ENCODE data around the gene USP20.
"Not testable (repeated sequence)": the region's sequence is repeated elsewhere in the genome, so short reads cannot be mapped to it uniquely, and the experiment has no call there.

The USP20 gene

DNA sequence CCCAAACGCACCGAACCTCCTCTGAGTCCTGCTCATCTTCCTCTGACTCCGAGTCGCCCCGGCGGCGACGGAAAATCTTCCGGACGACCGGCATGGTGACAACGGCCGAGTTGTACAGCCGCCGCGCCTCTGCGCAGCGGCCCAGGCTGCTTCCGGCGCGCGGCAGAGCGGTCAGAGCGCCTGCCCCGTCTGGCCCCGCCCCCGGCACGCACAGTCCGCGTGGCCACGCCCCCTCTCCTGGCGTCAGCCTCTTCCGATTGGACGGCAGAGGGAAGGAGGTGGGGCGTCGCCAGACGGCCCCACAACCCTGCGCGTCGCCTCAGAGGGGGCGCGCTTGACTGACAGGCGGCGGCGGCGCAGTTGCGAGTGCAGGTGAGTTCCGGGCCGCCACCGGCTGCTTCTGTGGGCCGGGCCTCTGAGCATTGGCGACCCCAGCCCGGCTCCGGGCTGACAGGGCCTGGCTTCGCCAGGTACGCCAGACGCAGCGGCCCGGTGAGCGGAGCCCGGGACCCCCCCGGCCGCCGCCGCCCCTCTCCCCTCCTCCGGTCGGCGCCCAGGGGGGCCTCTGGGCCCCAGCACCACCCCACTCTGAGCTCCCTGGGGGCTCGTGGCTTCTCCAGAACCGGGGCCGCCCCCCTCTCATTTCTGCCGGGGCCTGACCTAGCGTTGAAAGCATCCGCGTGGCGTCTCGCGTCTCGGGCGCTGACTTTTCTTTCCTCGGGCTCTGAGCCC lies at the start of gene USP20, which contains the start of gene C9orf78:
Gene USP20 (plus strand): TSS at position 331 of the 732 bp plus-strand sequence. CDS start 17,098 bp downstream, outside the sequence.
Gene C9orf78 (minus strand): TSS at position 148 of the 732 bp plus-strand sequence. CDS start 54 bp downstream, at position 94.
- peak; percentile 97 for DNase-seq

DNA sequence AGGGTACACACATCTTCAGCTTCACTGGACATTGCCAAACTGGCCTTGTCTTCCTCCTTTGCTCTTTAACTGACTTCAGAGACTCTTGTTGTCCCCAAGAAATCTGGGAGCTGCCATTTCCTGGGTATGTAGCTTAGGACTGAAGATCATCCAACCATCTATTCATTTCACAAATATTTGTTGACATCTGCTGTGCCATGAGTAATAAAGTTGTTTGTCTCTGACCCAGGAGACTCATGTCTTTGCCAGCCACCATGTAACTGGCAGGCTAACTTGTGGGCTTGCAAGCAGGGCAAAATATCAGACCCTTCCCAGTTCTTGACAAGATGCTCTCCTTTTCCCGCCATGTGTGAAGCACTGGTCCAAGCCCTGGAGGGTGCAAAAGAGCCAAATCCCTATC lies 49.4 kb upstream of the USP20 start:
- DNase-seq, result no peak

GRCh38 chr9:129786481-129786880 lies 48.8 kb upstream of the USP20 start:
- DNase-seq, result no peak

DNA sequence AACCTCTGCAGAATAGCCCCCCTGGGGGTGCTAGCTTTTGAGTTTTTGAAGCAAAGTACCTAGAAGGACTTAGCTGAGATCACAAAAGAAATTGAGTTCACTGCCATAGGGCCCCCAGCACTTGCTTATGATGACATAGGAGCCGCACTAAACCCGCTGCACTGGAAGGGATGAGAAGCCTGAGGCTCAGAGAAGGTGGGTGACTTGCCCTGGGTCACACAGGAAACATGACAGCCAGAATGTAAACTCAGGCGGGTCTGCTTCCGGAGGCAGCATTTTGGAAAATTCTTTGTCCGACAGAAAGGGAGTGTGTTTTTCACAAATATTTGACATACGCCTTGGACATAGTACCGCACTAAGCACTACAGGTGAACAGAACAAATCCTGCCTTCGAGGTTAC lies 40.7 kb upstream of the USP20 start:
- DNase-seq, result no peak

DNA sequence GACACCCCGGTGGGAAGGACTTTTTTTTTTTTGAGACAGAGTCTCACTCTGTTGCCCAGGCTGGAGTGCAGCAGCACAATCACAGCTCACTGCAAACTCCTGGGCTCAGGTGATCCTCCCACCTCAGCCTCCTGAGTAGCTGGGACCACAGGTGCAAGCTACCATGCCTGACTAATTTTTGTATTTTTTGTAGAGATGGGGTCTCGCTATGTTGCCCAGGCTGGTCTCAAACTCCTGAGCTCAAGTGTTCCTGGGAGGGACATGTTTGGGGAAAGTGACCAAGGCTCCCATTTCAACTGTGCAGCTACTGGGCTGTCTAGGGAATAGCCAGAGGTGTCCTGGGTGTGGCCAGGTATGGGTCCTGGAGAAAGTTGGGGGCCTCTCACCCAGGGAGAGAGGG lies 39.2 kb upstream of the USP20 start:
- DNase-seq, result not testable (repeated sequence)

DNA sequence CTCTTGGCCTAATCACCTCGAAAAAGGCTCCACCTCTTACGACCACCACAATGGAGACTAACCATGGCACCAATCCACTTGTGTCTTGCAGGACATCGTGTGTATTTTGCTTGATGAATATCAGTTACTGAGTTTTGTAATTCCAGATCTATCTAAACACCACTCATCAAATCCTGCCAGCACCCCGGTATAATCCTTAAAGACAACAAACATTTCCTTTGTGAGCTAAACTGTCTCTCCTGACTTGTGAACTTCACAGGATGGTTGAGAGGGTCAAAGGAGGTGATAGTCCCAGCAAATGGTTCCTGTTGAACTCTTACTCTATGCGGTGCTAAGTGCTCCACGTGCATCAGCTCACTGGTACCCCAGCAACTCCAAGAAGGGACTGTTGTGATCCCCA lies 36.3 kb upstream of the USP20 start:
- DNase-seq, result no peak

DNA sequence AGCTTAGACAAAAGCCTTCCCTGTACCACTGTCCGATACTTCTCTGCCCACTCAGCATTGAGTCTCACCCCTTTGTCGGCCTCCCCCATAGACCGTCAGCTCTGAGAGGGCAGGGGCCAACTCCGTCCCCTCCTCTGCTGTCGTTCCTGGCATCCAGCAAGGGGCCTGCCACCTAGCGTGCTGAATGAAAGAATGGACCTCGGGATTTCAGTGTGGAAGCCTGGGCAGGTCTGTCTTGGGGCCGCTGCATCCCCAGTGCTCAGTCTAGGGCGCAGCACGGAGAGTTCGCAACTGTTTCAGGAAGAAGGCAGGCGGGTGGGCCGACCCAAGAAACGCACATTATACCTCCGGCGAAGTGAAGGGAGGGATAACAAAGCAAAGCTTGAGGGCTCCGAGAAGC lies 33.8 kb upstream of the USP20 start:
- no peak for DNase-seq

GRCh38 chr9:129802833-129803675 lies 32.2 kb upstream of the USP20 start, which contains the start of gene TOR1B:
TSS of gene TOR1B (plus strand) at chr9:129803184. CDS start at chr9:129803213, 29 bp downstream.
- DNase-seq, result peak; percentile 94

DNA sequence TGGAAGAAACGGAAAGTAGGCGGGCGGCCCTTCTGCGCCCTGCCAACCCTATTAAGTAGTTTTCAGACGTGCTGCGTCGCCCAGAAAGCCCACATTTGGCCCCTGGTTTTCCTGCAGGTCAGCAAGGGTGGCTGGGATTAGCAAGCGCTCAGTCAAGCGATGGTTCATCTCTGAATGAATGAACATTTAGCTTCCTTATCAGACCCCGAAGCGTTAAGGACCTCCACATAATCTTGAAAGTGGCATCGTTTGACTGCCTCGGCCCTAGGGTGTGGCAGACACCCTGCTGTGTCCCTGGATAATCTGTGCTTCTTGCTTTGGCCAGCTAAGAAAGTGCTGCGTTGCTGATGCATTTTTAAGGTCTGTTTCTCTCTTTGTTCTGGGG lies 31.6 kb upstream of the USP20 start:
- DNase-seq, result no peak

- DNase-seq, result no peak
Measured at GRCh38 chr9:129806061-129806460, 29.2 kb upstream of the USP20 start.

GRCh38 chr9:129809346-129809745 lies 25.9 kb upstream of the USP20 start:
- no peak for DNase-seq

- DNase-seq, result no peak
Measured at GRCh38 chr9:129810116-129810515, 25.1 kb upstream of the USP20 start.

- no peak for DNase-seq
Measured at GRCh38 chr9:129810788-129811187, 24.5 kb upstream of the USP20 start.

GRCh38 chr9:129811967-129812363 lies 23.3 kb upstream of the USP20 start:
- no peak for DNase-seq

- no peak for DNase-seq
Measured at GRCh38 chr9:129812385-129812784, 22.9 kb upstream of the USP20 start.

DNA sequence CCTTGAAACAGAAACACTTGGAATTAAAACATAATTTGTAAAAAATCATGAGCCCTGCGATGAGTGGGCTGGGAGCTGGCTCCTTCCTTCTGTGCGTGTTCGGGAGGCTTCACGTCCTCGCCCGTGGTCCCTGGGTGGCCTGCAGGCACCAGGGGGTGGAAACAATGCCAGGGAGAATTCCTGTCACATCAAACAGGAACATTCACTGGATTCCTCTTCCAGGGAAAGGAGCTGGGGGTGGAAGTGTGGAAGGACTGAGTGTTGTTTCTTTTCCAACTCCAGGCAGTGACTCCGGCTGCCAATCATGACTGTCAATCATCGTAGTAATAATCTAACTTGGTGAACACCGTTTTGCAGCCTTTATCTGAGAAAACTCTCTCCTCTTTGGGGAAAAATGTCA lies 21.6 kb upstream of the USP20 start:
- DNase-seq, result no peak

- DNase-seq, result no peak
Measured at GRCh38 chr9:129814432-129815223, 20.6 kb upstream of the USP20 start.

DNA sequence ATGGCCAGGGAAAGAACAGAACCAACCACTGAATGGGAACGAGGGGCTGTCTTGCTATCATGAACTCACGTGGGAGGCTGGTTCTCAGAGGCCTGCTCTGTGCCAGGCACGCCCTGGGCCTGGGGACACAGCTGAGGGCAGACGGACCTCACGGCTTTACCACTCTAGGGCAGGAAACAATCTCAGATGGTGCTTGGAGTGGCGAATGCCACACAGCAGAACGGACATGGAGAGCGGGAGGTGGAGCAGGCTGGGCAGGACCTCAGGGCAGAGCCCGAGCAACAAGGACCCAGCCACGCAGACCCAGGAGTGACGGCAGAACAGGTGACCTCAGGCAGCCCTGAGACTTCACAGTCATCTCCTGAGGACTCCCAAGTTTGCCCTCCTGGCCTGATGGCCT lies 20.0 kb upstream of the USP20 start:
- no peak for DNase-seq

DNA sequence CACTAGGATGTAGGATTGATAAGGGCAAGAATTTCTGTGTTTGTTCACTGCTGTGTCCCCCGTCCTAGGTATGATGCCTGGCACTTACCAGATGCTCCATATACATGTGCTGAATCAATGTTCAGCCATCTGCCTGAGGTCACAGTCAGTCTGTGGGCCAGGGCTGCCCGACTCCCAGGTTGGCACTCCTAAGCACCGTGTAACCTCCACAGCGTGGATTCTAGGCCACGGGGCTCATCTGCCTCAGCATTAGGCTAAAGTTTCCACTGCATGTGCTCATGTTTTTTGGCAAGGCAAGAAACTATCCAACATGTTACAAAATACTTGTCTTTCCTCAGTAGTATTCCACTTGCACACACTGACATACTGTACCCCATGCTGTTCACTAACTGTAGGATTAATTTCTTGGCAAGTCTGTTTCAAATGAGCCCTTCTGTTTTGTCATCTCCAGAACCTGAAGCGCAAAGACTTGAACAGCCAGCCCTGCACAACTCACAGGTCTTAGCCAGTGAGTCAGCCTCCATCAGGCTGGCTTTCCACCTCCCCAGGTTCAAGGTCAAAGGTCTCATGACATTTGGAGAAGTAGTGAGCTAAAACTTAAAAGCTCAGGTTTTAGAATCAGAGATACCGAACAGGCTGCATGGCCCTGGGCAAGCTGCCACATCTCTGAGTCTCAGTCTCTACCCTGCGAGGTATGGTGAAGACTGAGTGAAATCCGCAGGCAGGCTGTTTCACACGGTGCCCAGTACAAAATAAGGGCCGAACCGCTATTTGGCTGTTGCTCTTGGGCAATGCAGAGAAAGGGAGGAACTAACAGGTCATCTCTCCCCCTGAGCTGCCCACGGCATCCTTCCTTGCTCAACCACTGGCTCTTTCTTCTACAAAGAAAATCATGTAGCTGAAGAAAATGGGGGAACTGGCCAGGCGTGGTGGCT lies 18.5 kb upstream of the USP20 start:
- DNase-seq, result no peak

DNA sequence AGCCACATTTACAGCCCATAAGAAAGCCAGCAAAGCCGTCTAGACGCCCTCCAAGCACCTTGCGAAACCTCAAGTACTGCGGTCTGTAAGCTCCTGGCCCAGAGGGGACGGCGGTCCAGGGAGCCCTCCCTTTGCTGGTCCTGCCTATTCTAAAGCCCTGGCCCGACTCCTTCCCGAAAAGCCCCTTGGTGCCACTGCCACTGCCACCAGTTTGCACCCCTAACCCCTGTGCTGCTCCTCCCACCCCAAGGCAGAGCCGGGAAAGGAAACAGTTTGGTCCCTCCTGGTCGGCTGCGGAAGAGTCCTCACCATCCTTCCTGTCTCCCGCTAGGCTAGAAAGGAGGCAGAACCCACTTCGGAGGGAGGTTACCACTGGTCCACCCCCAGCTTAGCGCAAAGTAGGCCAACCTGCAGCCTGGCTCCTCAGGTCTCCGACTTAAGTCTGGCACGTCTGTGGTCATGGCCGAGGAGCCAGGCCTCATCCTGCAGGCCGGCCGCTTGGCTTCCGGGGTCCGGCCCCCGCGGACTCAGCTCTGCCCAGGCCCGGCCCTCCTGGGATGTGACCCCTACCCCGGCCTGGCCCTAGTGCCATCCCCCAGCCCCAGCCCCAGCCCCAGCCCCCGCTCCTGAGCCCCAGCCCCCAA lies 12.2 kb upstream of the USP20 start:
- no peak for DNase-seq

DNA sequence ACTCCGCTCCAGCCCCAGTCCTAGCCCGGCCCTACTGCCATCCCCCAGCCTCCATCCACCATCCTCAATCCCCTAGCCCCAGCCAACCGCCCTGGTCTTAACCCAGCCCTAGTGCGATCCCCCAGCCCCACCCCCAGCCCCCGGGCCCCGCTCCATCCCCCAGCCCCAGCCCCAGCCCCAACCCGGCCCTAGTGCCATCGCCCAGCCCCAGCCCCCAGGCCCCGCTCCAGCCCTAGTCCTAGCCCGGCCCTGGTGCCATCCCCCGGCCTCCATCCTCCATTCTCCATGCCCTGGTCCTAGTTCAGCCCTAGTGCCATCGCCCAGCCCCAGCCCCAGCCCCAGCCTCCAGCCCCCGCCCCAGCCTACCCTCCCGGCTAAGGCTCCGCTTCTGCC lies 11.7 kb upstream of the USP20 start:
- no peak for DNase-seq
